HepG2 (cell line): ENCODE results near the gene AKIRIN1. TPM values are rescaled to one million over a fixed set of nuclear protein-coding genes. Genes with fewer than 3 reads are reported as not detected.

Experiments
- ATAC-seq: fragments of 200-7000 bp; cut with Tn5 transposase; 3 replicates; pipeline ENCODE4 v1.9.1; 2020; ENCODE audit warnings: mild to moderate bottlenecking, moderate library complexity
- BruUV-seq: library from RNA; stranded (reverse); fragments of 400-500 nt; replicated peaks from 2 replicates; lab custom pipeline; 2021; lab: Mats Ljungman, UMichigan
- CTCF ChIA-PET: fragments of 300-600 bp; formaldehyde crosslinking; extraction: SDS; loops from one replicate; lab custom pipeline; 2021; ENCODE audit warnings: low total read pairs, inconsistent platforms, low intra/inter-chr PET ratio; lab: Yijun Ruan, JAX
- POLR2A ChIA-PET: fragments of 350-600 bp; sonication (Branson Sonifier 250); formaldehyde crosslinking; loops from one replicate; lab custom pipeline; 2020; ENCODE audit warnings: antibody characterized with exemption, inconsistent platforms; lab: Yijun Ruan, JAX
- DNase-seq: peaks from one replicate; pipeline ENCODE4 v3.0.0-alpha.2; 2015; ENCODE audit warnings: low spot score
- FAIRE-seq: peaks from 3 replicates; lab custom pipeline; 2011; peaks lifted over from hg19 to GRCh38; lab: Jason Lieb, UNC
- H2AFZ ChIP-seq: one replicate; pipeline ENCODE4 v1.6.1; 2011; ENCODE audit warnings: low read length, inconsistent platforms
- H3K27ac ChIP-seq: fragments of 300-600 bp; 3 replicates; pipeline ENCODE4 v1.8.0; 2011; ENCODE audit warnings: mixed run types, mild to moderate bottlenecking, mixed read lengths, low read length, inconsistent platforms; ENCODE audit not compliant: insufficient read depth; ENCODE audit errors: extremely low read length
- H3K27me3 ChIP-seq, 2 experiments: fragments of 200-600 bp in 1 of 2; 2 replicates in 1 of 2; 3 replicates in 1 of 2; pipeline versions ENCODE4 v1.6.0 to v1.8.0; 2011; ENCODE audit warnings: low read length in 2 of 2, mild to moderate bottlenecking in 2 of 2, moderate library complexity in 2 of 2, inconsistent platforms in 1 of 2; ENCODE audit not compliant: insufficient read depth in 2 of 2, control insufficient read depth in 1 of 2
- H3K36me3 ChIP-seq, 2 experiments: fragments of 200-600 bp in 1 of 2; replicated peaks in 1 of 2; 2 replicates in 1 of 2; 3 replicates in 1 of 2; pipeline versions ENCODE4 v1.5.1 to v1.8.0; 2011; ENCODE audit warnings: low read length in 2 of 2, inconsistent platforms in 1 of 2; ENCODE audit not compliant: insufficient read depth in 2 of 2, control insufficient read depth in 1 of 2
- H3K4me1 ChIP-seq: 2 replicates; pipeline ENCODE4 v1.5.1; 2012; ENCODE audit warnings: low read length, inconsistent platforms; ENCODE audit not compliant: insufficient read depth
- H3K4me2 ChIP-seq: 2 replicates; pipeline ENCODE4 v1.6.0; 2011; ENCODE audit warnings: low read depth, low read length, inconsistent platforms
- H3K4me3 ChIP-seq, 3 experiments: fragments of 200-600 bp in 1 of 3; sonication (generic), shearing (Covaris generic) in 1 of 3; replicated peaks in 1 of 3; 2 replicates each; pipeline ENCODE4 v1.5.1; 2011 to 2016; ENCODE audit warnings: low read length in 3 of 3, inconsistent platforms in 2 of 3, low read depth in 2 of 3, mild to moderate bottlenecking in 2 of 3, control low read depth in 1 of 3, mixed read lengths in 1 of 3; ENCODE audit not compliant: insufficient read depth in 1 of 3
- H3K79me2 ChIP-seq: one replicate; pipeline ENCODE4 v1.6.1; 2011; ENCODE audit warnings: low read length, inconsistent platforms; ENCODE audit not compliant: insufficient read depth
- H3K9ac ChIP-seq: 2 replicates; pipeline ENCODE4 v1.6.0; 2011; ENCODE audit warnings: mild to moderate bottlenecking, low read depth, low read length, inconsistent platforms; ENCODE audit not compliant: insufficient read depth
- H3K9me3 ChIP-seq: 2 replicates; pipeline ENCODE4 v1.5.1; 2012; ENCODE audit warnings: mild to moderate bottlenecking, low read length
- H4K20me1 ChIP-seq: 2 replicates; pipeline ENCODE4 v1.6.0; 2011; ENCODE audit warnings: inconsistent platforms, mild to moderate bottlenecking, low read length, moderate library complexity; ENCODE audit not compliant: insufficient read depth
- MEIS1 ChIP-seq: sonication (generic); formaldehyde crosslinking; IDR thresholded peaks from 2 replicates; pipeline ENCODE4 v1.9.0; 2021; ENCODE audit warnings: mild to moderate bottlenecking, missing genetic modification reagents, moderate library complexity, borderline replicate concordance
- PRPF4 ChIP-seq: fragments of 200-400 bp; formaldehyde crosslinking; IDR thresholded peaks from 2 replicates; pipeline ENCODE4 v1.6.1; 2016; ENCODE audit warnings: low read length, low read depth; ENCODE audit not compliant: poor library complexity, severe bottlenecking
- RBFOX2 ChIP-seq: fragments of 200-400 bp; formaldehyde crosslinking; IDR thresholded peaks from 2 replicates; pipeline ENCODE4 v1.6.1; 2017; ENCODE audit warnings: low read depth, mild to moderate bottlenecking, low read length
- WGBS: methylation state at CpG from one replicate; pipeline ENCODE4 v1.1.6; 2017; ENCODE audit warnings: low lambda C conversion rate; 5-methylcytosine and 5-hydroxymethylcytosine counted together
- in situ Hi-C: cut with HindIII; loops from 2 replicates; pipeline ENCODE4 v1.10.0; 2017; ENCODE audit warnings: low pct_unique_long_range_greater_than_20kb; ENCODE audit not compliant: extremely low pct_ligation_motif_present
- intact Hi-C: fragments of 100-400 bp; cut with micrococcal nuclease; formaldehyde crosslinking; loops from one replicate; pipeline ENCODE4 v1.10.0; 2022; ENCODE audit not compliant: unreplicated experiment
- polyA plus RNA-seq, 8 experiments: library from polyadenylated mRNA; depleted of rRNA in 3 of 8; stranded (reverse) in 7 of 8; unstranded in 1 of 8; fragments of >200 nt; fragmentation: Illumina TruSeq in 4 of 8; extraction: Trizol in 4 of 8; gene quantifications; 2 replicates each; pipeline versions ENCODE4 v1.2.1 to v1.2.3, GENCODE V29; 2011 to 2016; ENCODE audit warnings: low read depth in 4 of 8, missing spikeins in 1 of 8, mixed read lengths in 1 of 8; ENCODE audit not compliant: insufficient read depth in 1 of 8
- total RNA-seq, 5 experiments: library from RNA; depleted of rRNA; stranded (reverse); fragments of >200 nt; fragmentation: Illumina TruSeq; extraction: Trizol; gene quantifications; 2 replicates each; pipeline ENCODE4 v1.2.3, GENCODE V29; 2016; ENCODE audit warnings: low read depth in 1 of 5

The AKIRIN1 gene
- total and polyA plus RNA-seq, 2 of the 13 experiments (the other 11 are each of a cell fraction or from before 2014, with no cell fraction given): 123 to 157 TPM

DNA sequence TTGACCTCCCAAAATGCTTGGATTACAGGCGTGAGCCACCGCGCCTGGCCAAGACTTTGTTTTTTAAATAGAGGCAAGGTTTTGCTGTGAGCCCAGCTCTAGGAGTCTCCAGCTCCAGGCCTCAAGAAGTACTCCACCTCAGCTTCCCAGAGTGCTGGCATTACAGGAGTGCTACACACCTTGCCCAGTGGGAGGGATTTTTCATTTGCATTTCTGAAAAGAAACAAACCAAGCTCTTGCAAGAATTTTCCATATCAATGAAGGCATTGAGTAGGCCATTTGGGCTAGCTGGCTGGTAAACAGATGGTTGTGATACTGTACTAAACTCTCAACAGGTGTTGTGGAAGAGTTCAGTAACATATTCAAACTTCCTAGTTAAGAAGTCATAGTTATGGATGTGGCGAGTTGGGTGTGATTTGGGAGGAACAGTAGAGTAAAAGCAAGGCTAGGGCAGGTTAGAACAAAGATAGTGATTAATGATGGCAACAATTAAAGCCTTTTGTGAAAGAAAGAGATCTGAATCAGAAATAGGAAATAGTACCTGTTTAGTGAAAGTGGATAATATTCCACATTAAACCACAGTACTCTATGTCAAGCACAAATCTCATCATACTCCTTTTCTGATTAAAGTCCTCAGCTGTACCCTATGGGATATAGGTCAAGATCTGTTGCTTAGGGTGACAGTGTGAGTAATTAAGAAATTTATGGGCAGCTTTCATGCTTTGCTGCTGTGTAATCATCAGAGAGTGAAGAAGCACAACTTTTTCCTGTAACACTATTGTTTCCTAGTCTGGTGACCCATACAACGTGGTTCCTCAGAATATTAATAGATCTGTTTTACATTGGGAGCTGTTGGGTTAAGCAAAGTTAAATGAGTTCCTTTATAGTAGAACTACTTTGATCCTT is 10.7 kb downstream of the AKIRIN1 start:
- no peak for DNase-seq

DNA sequence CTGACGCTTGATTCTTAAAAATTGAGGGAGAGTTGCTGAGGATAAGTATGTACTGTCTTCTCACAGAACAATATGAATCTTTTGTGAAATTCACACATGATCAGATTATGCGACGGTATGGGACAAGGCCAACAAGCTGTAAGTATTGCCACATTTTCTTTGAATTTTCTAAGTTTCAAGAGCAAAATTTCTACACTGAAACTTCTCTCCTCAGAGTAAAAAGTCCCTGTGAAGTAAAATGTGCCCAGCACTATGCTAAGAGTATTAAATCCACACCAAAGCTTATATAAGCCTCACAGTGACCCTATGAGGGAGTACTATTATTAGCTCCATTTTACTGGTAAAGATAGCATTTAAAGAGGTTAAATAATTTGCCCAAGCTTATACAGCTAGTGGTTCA is 12.2 kb downstream of the AKIRIN1 start:
- FAIRE-seq (no peak), ATAC-seq (no peak), DNase-seq (no peak)
- Histone ChIP-seq H3K36me3 (peaks cover 17 to 73% of the 10 kb centered on the region in 2 experiments), H3K27ac (no peak overlapping the region), H3K4me3 (no peak overlapping the region), H3K4me1 (peaks cover 36% of the 10 kb centered on the region), H4K20me1 (peaks cover 13% of the 10 kb centered on the region; the same call in 1 of the 2 replicates), H2AFZ (no peak overlapping the region), H3K9ac (no peak overlapping the region), H3K9me3 (no peaks in the 10 kb centered on the region), H3K79me2 (peaks cover 13% of the 10 kb centered on the region), H3K4me2 (no peak overlapping the region), H3K27me3 (no peaks in the 10 kb centered on the region)
- in situ Hi-C loops: no loop called here
- ChIA-PET POLR2A (no interaction called here), CTCF (no interaction called here)
- 95% methylated on average over 3 of the region's 3 CpGs for WGBS
- TF ChIP-seq MEIS1 (CRISPR knock-in tag): no peak
- intact Hi-C loops: no loop called here
- no TSS peak for BruUV-seq

More for the DNA sequence above, 10.7 kb downstream of the AKIRIN1 start:
- no peak for FAIRE-seq
- H3K9me3 ChIP-seq: no peaks in the 10 kb centered on the region
- no peaks in the 10 kb centered on the region for H3K27me3 ChIP-seq
- H2AFZ ChIP-seq: no peak overlapping the region
- H3K4me2 ChIP-seq: no peak overlapping the region
- H3K4me3 ChIP-seq: no peak overlapping the region
- BruUV-seq: no TSS peak
- POLR2A ChIA-PET: interaction anchor here (0.9 kb wide), 1 partner anchor 15 kb away, joined by 3 read pairs; no protein-coding TSS in a partner anchor
- ATAC-seq: no peak
- intact Hi-C loops (no loop called here), in situ Hi-C loops (no loop called here)
- H3K36me3 ChIP-seq: peaks cover 20 to 83% of the 10 kb centered on the region in 2 experiments
- no peak overlapping the region for H3K9ac ChIP-seq
- H3K27ac ChIP-seq: no peak overlapping the region
- H3K4me1 ChIP-seq: peaks cover 51% of the 10 kb centered on the region
- peaks cover 28% of the 10 kb centered on the region for H3K79me2 ChIP-seq
- CTCF ChIA-PET: no interaction called here
- peaks cover 25% of the 10 kb centered on the region for H4K20me1 ChIP-seq
- TF ChIP-seq PRPF4 (no peak), RBFOX2 (peak; percentile 47)
- TF ChIP-seq, all 625 proteins: peak for 1
- 97% methylated on average over 5 of the region's 5 CpGs for WGBS
